ENCODE measurements around the gene FMO3. TPM values are rescaled to one million over a fixed set of nuclear protein-coding genes. Genes with fewer than 3 reads are reported as not detected.

The FMO3 gene
- total and polyA plus RNA-seq, 2 donors (not counting 3 experiments of a cell fraction or from before 2014, with no cell fraction given), result not detected

- CTCF ChIA-PET, result no interaction called here
These were observed 61.8 kb downstream of the FMO3 start for GRCh38 chr1:171152549-171152948.

GRCh38 chr1:171155484-171155883 is 64.8 kb downstream of the FMO3 start:
- H3K9me1 ChIP-seq (replicated peaks; ENCODE audit: control insufficient read depth, extremely low read depth, insufficient read depth, low read length), result no peaks in the 10 kb centered on the region
- no peak overlapping the region for H3K27ac ChIP-seq (ENCODE audit: insufficient read depth, low read depth, low read length)
- no peaks in the 10 kb centered on the region for H3K36me3 ChIP-seq (ENCODE audit: control insufficient read depth in 2 of 2, extremely low read depth in 1 of 2, insufficient read depth in 2 of 2, low read length in 2 of 2)
- ChIA-PET CTCF (no interaction called here), POLR2A (no interaction called here)
- no peaks in the 10 kb centered on the region for H3K9me3 ChIP-seq (replicated peaks; ENCODE audit: control insufficient read depth, insufficient read depth, low read length)
- intact Hi-C loops (cut with micrococcal nuclease) (no loop called here), dilution Hi-C loops (cut with MboI; ENCODE audit: extremely low pct_ligation_motif_present, low sequenced_read_pairs) (no loop called here)
- H2AFZ ChIP-seq (ENCODE audit: low read depth, low read length), result no peak overlapping the region
- TF ChIP-seq MAX (IDR thresholded peaks at IDR 0.05; ENCODE audit: insufficient read depth, insufficient read length) (no peak), POLR2AphosphoS5 (IDR thresholded peaks at IDR 0.05; ENCODE audit: insufficient read depth, low read depth, low read length) (no peak), JUN (IDR thresholded peaks at IDR 0.05; ENCODE audit: borderline replicate concordance, insufficient read depth, insufficient read length, low read depth) (no peak), FOS (IDR thresholded peaks at IDR 0.05; ENCODE audit: borderline replicate concordance, insufficient read depth, low read length) (no peak), CTCF (IDR thresholded peaks at IDR 0.05; ENCODE audit: extremely low read depth in 1 of 2, insufficient read depth in 1 of 2, low read depth in 1 of 2, low read length in 2 of 2) (no peak)
- H3K9ac ChIP-seq (replicated peaks; ENCODE audit: extremely low read depth, insufficient read depth, low read length), result no peak overlapping the region
- H3K27me3 ChIP-seq (ENCODE audit: control insufficient read depth in 2 of 2, insufficient read depth in 2 of 2, low read length in 2 of 2), result no peaks in the 10 kb centered on the region
- H4K20me1 ChIP-seq (replicated peaks; ENCODE audit: control insufficient read depth, extremely low read depth, insufficient read depth, low read length), result no peaks in the 10 kb centered on the region
- no peak for DNase-seq (ENCODE audit: low read depth, low spot score)
- H3K4me2 ChIP-seq (ENCODE audit: insufficient read depth, low read length), result no peak overlapping the region
- no TSS peak for BruUV-seq (replicated peaks)
- no peaks in the 10 kb centered on the region for H3K4me1 ChIP-seq (ENCODE audit: control insufficient read depth, extremely low read depth, insufficient read depth, low read length)
- no peak for FAIRE-seq
- no peaks in the 10 kb centered on the region for H3K79me2 ChIP-seq (ENCODE audit: control insufficient read depth, insufficient read depth, low read length)
- H3K4me3 ChIP-seq (replicated peaks in 1 of 3; ENCODE audit: insufficient read depth in 1 of 3, low read depth in 1 of 3, low read length in 3 of 3), result no peak overlapping the region

More at GRCh38 chr1:171152549-171152948, 61.8 kb downstream of the FMO3 start:
- FAIRE-seq (no peak), DNase-seq (ENCODE audit: low read depth, low spot score) (no peak)
- Histone ChIP-seq H3K9me3 (replicated peaks; ENCODE audit: control insufficient read depth, insufficient read depth, low read length) (no peaks in the 10 kb centered on the region), H3K9ac (replicated peaks; ENCODE audit: extremely low read depth, insufficient read depth, low read length) (no peak overlapping the region), H3K79me2 (ENCODE audit: control insufficient read depth, insufficient read depth, low read length) (no peaks in the 10 kb centered on the region), H3K4me2 (ENCODE audit: insufficient read depth, low read length) (no peak overlapping the region), H3K9me1 (replicated peaks; ENCODE audit: control insufficient read depth, extremely low read depth, insufficient read depth, low read length) (no peaks in the 10 kb centered on the region), H2AFZ (ENCODE audit: low read depth, low read length) (no peak overlapping the region), H3K27me3 (ENCODE audit: control insufficient read depth in 2 of 2, insufficient read depth in 2 of 2, low read length in 2 of 2) (no peaks in the 10 kb centered on the region), H3K36me3 (ENCODE audit: control insufficient read depth in 2 of 2, extremely low read depth in 1 of 2, insufficient read depth in 2 of 2, low read length in 2 of 2) (no peaks in the 10 kb centered on the region), H4K20me1 (replicated peaks; ENCODE audit: control insufficient read depth, extremely low read depth, insufficient read depth, low read length) (no peaks in the 10 kb centered on the region), H3K27ac (ENCODE audit: insufficient read depth, low read depth, low read length) (no peak overlapping the region), H3K4me3 (replicated peaks in 1 of 3; ENCODE audit: insufficient read depth in 1 of 3, low read depth in 1 of 3, low read length in 3 of 3) (no peak overlapping the region), H3K4me1 (ENCODE audit: control insufficient read depth, extremely low read depth, insufficient read depth, low read length) (no peaks in the 10 kb centered on the region)
- no TSS peak for BruUV-seq (replicated peaks)
- no peak for TF ChIP-seq CTCF (IDR thresholded peaks at IDR 0.05; ENCODE audit: extremely low read depth in 1 of 2, insufficient read depth in 1 of 2, low read depth in 1 of 2, low read length in 2 of 2)
- TF ChIP-seq EZH2 (IDR thresholded peaks at IDR 0.05; ENCODE audit: borderline replicate concordance, low read depth, low read length, severe bottlenecking), result no peak
- TF ChIP-seq FOS (IDR thresholded peaks at IDR 0.05; ENCODE audit: borderline replicate concordance, insufficient read depth, low read length), result no peak
- TF ChIP-seq JUN (IDR thresholded peaks at IDR 0.05; ENCODE audit: borderline replicate concordance, insufficient read depth, insufficient read length, low read depth), result no peak
- no peak for TF ChIP-seq POLR2A (IDR thresholded peaks at IDR 0.05; ENCODE audit: low read depth, low read length)
- dilution Hi-C loops (cut with MboI; ENCODE audit: extremely low pct_ligation_motif_present, low sequenced_read_pairs), result no loop called here
- intact Hi-C loops (cut with micrococcal nuclease), result no loop called here
- POLR2A ChIA-PET, result no interaction called here
